Sigmoid colon (tissue), 4 donors: ENCODE measurements around the gene C12orf75.

Experiments used
- POLR2A ChIP-seq, 2 donors: fragments of 450-650 bp; IDR thresholded peaks; one replicate each; pipeline ENCODE4 v1.6.1; 2016; ENCODE audit warnings: antibody characterized with exemption in 2 of 2, mild to moderate bottlenecking in 2 of 2, moderate library complexity in 2 of 2
- POLR2AphosphoS5 ChIP-seq, 4 donors: sonication (generic); formaldehyde crosslinking; IDR thresholded peaks; one replicate each; pipeline ENCODE4 v1.6.1; 2017; ENCODE audit warnings: antibody characterized with exemption in 4 of 4
- TF ChIP-seq, protein P1 (sequence below), 4 experiments: fragments of 450-650 bp in 3 of 4; fragments of 200-600 bp in 1 of 4; IDR thresholded peaks; one replicate each; pipeline ENCODE4 v1.5.1; 2016 to 2019; ENCODE audit warnings: antibody characterized with exemption in 4 of 4, mild to moderate bottlenecking in 3 of 4, moderate library complexity in 2 of 4

DNA sequence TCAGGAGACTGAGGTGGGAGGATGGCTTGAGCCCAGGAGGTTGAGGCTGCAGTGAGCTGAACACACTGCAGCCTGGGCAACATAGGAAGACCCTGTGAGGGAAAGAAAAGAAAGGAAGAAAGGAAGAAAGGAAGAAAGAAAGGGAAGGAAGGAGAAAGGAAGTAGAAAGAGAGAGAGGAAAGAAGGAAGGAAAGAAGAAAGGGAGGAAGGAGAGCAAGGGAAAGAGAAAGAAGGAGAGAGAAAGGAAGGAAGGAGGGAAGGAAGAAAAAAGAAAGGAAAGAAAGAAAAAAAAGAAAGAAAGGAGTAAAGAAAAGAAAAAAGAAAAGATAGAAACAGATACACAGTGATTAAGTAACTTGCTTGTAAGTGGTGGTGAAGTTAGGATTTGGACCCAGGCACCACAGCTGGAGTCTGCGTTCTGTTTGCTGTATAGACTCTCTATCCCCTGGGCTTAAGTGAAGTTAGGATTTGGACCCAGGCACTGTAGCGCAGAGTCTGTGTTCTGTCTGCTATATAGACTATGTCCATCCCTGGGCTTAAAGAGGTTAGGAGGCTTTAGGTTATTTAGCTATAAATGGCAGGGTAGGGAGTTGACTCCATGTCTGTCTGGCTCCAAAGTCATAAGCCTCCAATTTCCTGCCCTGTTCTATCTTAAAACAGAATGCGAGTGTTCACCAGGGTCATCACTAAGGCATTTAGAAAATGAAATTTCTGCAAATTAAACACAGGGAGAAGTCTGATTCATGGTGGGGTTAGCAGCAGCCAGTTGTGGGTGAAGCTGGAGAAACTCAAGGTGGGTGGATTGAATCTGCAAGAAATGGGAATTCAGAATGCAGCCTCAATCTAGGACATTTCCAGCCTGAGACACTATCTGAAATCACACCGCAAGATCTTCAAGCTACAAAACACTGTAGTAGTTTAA, 13.3 kb upstream of the C12orf75 start:
- TF ChIP-seq, protein P1, sequence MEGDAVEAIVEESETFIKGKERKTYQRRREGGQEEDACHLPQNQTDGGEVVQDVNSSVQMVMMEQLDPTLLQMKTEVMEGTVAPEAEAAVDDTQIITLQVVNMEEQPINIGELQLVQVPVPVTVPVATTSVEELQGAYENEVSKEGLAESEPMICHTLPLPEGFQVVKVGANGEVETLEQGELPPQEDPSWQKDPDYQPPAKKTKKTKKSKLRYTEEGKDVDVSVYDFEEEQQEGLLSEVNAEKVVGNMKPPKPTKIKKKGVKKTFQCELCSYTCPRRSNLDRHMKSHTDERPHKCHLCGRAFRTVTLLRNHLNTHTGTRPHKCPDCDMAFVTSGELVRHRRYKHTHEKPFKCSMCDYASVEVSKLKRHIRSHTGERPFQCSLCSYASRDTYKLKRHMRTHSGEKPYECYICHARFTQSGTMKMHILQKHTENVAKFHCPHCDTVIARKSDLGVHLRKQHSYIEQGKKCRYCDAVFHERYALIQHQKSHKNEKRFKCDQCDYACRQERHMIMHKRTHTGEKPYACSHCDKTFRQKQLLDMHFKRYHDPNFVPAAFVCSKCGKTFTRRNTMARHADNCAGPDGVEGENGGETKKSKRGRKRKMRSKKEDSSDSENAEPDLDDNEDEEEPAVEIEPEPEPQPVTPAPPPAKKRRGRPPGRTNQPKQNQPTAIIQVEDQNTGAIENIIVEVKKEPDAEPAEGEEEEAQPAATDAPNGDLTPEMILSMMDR (IDR thresholded peaks at IDR 0.05), result no peak
- no peak for TF ChIP-seq POLR2A (IDR thresholded peaks at IDR 0.05)
- TF ChIP-seq POLR2AphosphoS5 (IDR thresholded peaks at IDR 0.05), result no peak
